Femur (tissue), 1 donor: ENCODE data around the gene GTSE1.

Experiments
- DNase-seq: peaks from one replicate; pipeline ENCODE4 v3.0.0-alpha.2; 2017

GTSE1 gene

GRCh38 chr22:46354176-46354992 is 57.7 kb downstream of the GTSE1 start:
- DNase-seq = no peak

- no peak for DNase-seq
Observed at GRCh38 chr22:46354993-46355305, 58.3 kb downstream of the GTSE1 start.

- peak; percentile 79 for DNase-seq
Observed at GRCh38 chr22:46355369-46355995, 58.8 kb downstream of the GTSE1 start.

- no peak for DNase-seq
Observed at GRCh38 chr22:46355996-46356471, 59.4 kb downstream of the GTSE1 start.

- no peak for DNase-seq
Observed at GRCh38 chr22:46356496-46357480, 60.1 kb downstream of the GTSE1 start.

GRCh38 chr22:46357711-46358520 is 61.2 kb downstream of the GTSE1 start:
- DNase-seq = no peak

GRCh38 chr22:46358766-46359165 is 62.1 kb downstream of the GTSE1 start:
- no peak for DNase-seq

- no peak for DNase-seq
Observed at GRCh38 chr22:46359362-46359761, 62.7 kb downstream of the GTSE1 start.

- no peak for DNase-seq
Observed at GRCh38 chr22:46360097-46360496, 63.4 kb downstream of the GTSE1 start.

- DNase-seq = no peak
Observed at GRCh38 chr22:46360891-46361290, 64.2 kb downstream of the GTSE1 start.

- DNase-seq = no peak
Observed at GRCh38 chr22:46361826-46362202, 65.1 kb downstream of the GTSE1 start.

- no peak for DNase-seq
Observed at GRCh38 chr22:46362203-46362933, 65.7 kb downstream of the GTSE1 start.

- no peak for DNase-seq
Observed at GRCh38 chr22:46362934-46363515, 66.4 kb downstream of the GTSE1 start.

GRCh38 chr22:46363611-46364321 is 67.1 kb downstream of the GTSE1 start:
- no peak for DNase-seq

- no peak for DNase-seq
Observed at GRCh38 chr22:46364341-46365165, 67.9 kb downstream of the GTSE1 start.

GRCh38 chr22:46365166-46365624 is 68.5 kb downstream of the GTSE1 start:
- no peak for DNase-seq

GRCh38 chr22:46366327-46366731 is 69.7 kb downstream of the GTSE1 start:
- DNase-seq = no peak

GRCh38 chr22:46366801-46367706 is 70.4 kb downstream of the GTSE1 start:
- DNase-seq = no peak
